HEK293T (cell line): Measurements from ENCODE around the gene ERICH4.

ENCODE experiments used
- ARNT ChIP-seq: fragments of 450-650 bp; IDR thresholded peaks from 2 replicates; pipeline ENCODE4 v1.6.1; 2017; ENCODE audit warnings: mild to moderate bottlenecking
- ELF4 ChIP-seq: fragments of 450-650 bp; IDR thresholded peaks from 2 replicates; pipeline ENCODE4 v1.6.1; 2017; ENCODE audit warnings: antibody characterized with exemption
- FOXA1 ChIP-seq: fragments of 450-650 bp; IDR thresholded peaks from 2 replicates; pipeline ENCODE4 v1.6.1; 2016; ENCODE audit warnings: mild to moderate bottlenecking
- FOXK2 ChIP-seq: fragments of 450-650 bp; IDR thresholded peaks from 2 replicates; pipeline ENCODE4 v1.6.1; 2016; ENCODE audit warnings: mild to moderate bottlenecking
- FOXM1 ChIP-seq: fragments of 450-650 bp; IDR thresholded peaks from 2 replicates; pipeline ENCODE4 v1.6.1; 2017; ENCODE audit warnings: mild to moderate bottlenecking, borderline replicate concordance
- L3MBTL2 ChIP-seq: fragments of 450-650 bp; conservative IDR thresholded peaks from 2 replicates; pipeline ENCODE4 v1.6.1; 2016; ENCODE audit warnings: mild to moderate bottlenecking
- LEF1 ChIP-seq: fragments of 450-650 bp; IDR thresholded peaks from 2 replicates; pipeline ENCODE4 v1.6.1; 2017; ENCODE audit warnings: mild to moderate bottlenecking, borderline replicate concordance
- SP1 ChIP-seq: fragments of 450-650 bp; IDR thresholded peaks from 2 replicates; pipeline ENCODE4 v1.6.1; 2017
- SUZ12 ChIP-seq: fragments of 450-650 bp; IDR thresholded peaks from 2 replicates; pipeline ENCODE4 v1.6.1; 2016; ENCODE audit warnings: mild to moderate bottlenecking
- TARDBP ChIP-seq: fragments of 450-650 bp; IDR thresholded peaks from 2 replicates; pipeline ENCODE4 v1.6.1; 2016

- TF ChIP-seq SUZ12 (no peak), LEF1 (no peak), FOXA1 (no peak), TARDBP (no peak), L3MBTL2 (peak; percentile 96), SP1 (no peak), ARNT (peak; percentile 25; the same call in 1 of the 2 replicates), FOXM1 (no peak), ELF4 (peak; percentile 68), FOXK2 (peak; percentile 97)
Measured at GRCh38 chr19:41397086-41398049, 45.6 kb upstream of the ERICH4 start, which contains the start of the genes BCKDHA and EXOSC5.
